Measurements from ENCODE around the gene PRKCB. TPM values are rescaled to one million over a fixed set of nuclear protein-coding genes. Genes with fewer than 3 reads are reported as not detected.

PRKCB gene
- total RNA-seq, 1 experiment from 2014 or later, result 0.89 TPM

GRCh38 chr16:23920899-23921298, 85.1 kb downstream of the PRKCB start:
- Histone ChIP-seq H2AFZ (ENCODE audit: low read depth, low read length, poor library complexity, severe bottlenecking) (no peak overlapping the region), H3K9ac (ENCODE audit: low read length) (no peak overlapping the region), H3K4me2 (ENCODE audit: low read length) (no peak overlapping the region), H3K4me1 (ENCODE audit: control insufficient read depth in 1 of 2, insufficient read depth in 2 of 2, low read length in 2 of 2) (no peaks in the 10 kb centered on the region), H3K9me3 (ENCODE audit: control insufficient read depth in 1 of 2, insufficient read depth in 1 of 2, low read depth in 1 of 2, low read length in 2 of 2) (no peaks in the 10 kb centered on the region), H3K27me3 (ENCODE audit: insufficient read depth, low read length) (peaks cover 26% of the 10 kb centered on the region), H4K20me1 (ENCODE audit: insufficient read depth) (no peaks in the 10 kb centered on the region), H3K79me2 (ENCODE audit: insufficient read depth, low read length) (no peaks in the 10 kb centered on the region), H3K9me2 (ENCODE audit: insufficient read depth) (no peaks in the 10 kb centered on the region), H3K27ac (ENCODE audit: low read depth, low read length) (no peak overlapping the region), H3K4me3 (replicated peaks in 1 of 2; ENCODE audit: low read depth in 1 of 2, low read length in 2 of 2) (no peak overlapping the region), H3K36me3 (ENCODE audit: control insufficient read depth in 1 of 2, insufficient read depth in 2 of 2, low read length in 2 of 2) (no peaks in the 10 kb centered on the region)
- CTCF ChIA-PET, result no interaction called here
- POLR2A ChIA-PET, result no interaction called here
- no peak for DNase-seq (ENCODE audit: low read depth, low spot score)
- intact Hi-C loops (cut with micrococcal nuclease), result no loop called here
- no peak for ATAC-seq
- TF ChIP-seq SRF (IDR thresholded peaks at IDR 0.05; ENCODE audit: low read depth), result no peak
- TF ChIP-seq CEBPB (IDR thresholded peaks at IDR 0.05; ENCODE audit: low read depth), result no peak
- no peak for TF ChIP-seq YY1 (IDR thresholded peaks at IDR 0.05; ENCODE audit: extremely low read depth, insufficient replicate concordance, low read depth, low read length)
- no peak for TF ChIP-seq REST (IDR thresholded peaks at IDR 0.05; ENCODE audit: low read depth)
- no peak for TF ChIP-seq MAX (IDR thresholded peaks at IDR 0.05)
- no peak for TF ChIP-seq SIN3A (IDR thresholded peaks at IDR 0.05; ENCODE audit: low read depth)
- no peak for TF ChIP-seq POLR2A (IDR thresholded peaks at IDR 0.05; ENCODE audit: borderline replicate concordance, extremely low read depth, insufficient read depth, insufficient read length)
- no TSS peak for BruUV-seq (replicated peaks)
- RAD21 ChIA-PET (ENCODE audit: low non-redundant PET in 1 of 2, low total read pairs in 2 of 2, uncharacterized antibody in 2 of 2, unreplicated experiment in 2 of 2), result no interaction called here

GRCh38 chr16:23922406-23922805, 86.6 kb downstream of the PRKCB start:
- Histone ChIP-seq H3K4me1 (ENCODE audit: control insufficient read depth in 1 of 2, insufficient read depth in 2 of 2, low read length in 2 of 2) (no peaks in the 10 kb centered on the region), H3K79me2 (ENCODE audit: insufficient read depth, low read length) (no peaks in the 10 kb centered on the region), H3K9ac (ENCODE audit: low read length) (no peak overlapping the region), H3K27me3 (ENCODE audit: insufficient read depth, low read length) (peaks cover 33% of the 10 kb centered on the region), H3K27ac (ENCODE audit: low read depth, low read length) (no peak overlapping the region), H3K4me3 (replicated peaks in 1 of 2; ENCODE audit: low read depth in 1 of 2, low read length in 2 of 2) (no peak overlapping the region), H3K36me3 (ENCODE audit: control insufficient read depth in 1 of 2, insufficient read depth in 2 of 2, low read length in 2 of 2) (no peaks in the 10 kb centered on the region), H3K9me3 (ENCODE audit: control insufficient read depth in 1 of 2, insufficient read depth in 1 of 2, low read depth in 1 of 2, low read length in 2 of 2) (no peaks in the 10 kb centered on the region), H2AFZ (ENCODE audit: low read depth, low read length, poor library complexity, severe bottlenecking) (no peak overlapping the region), H3K4me2 (ENCODE audit: low read length) (no peak overlapping the region), H3K9me2 (ENCODE audit: insufficient read depth) (no peaks in the 10 kb centered on the region), H4K20me1 (ENCODE audit: insufficient read depth) (no peaks in the 10 kb centered on the region)
- ChIA-PET POLR2A (no interaction called here), RAD21 (ENCODE audit: low non-redundant PET in 1 of 2, low total read pairs in 2 of 2, uncharacterized antibody in 2 of 2, unreplicated experiment in 2 of 2) (no interaction called here), CTCF (no interaction called here)
- intact Hi-C loops (cut with micrococcal nuclease), result no loop called here
- ATAC-seq (no peak), DNase-seq (ENCODE audit: low read depth, low spot score) (no peak)
- no TSS peak for BruUV-seq (replicated peaks)
- TF ChIP-seq CBX3 (IDR thresholded peaks at IDR 0.05; ENCODE audit: low read depth) (no peak), EZH2 (IDR thresholded peaks at IDR 0.05) (no peak), TCF7L2 (IDR thresholded peaks at IDR 0.05; ENCODE audit: borderline replicate concordance, extremely low read depth, insufficient read depth, insufficient read length) (no peak), FOSL1 (IDR thresholded peaks at IDR 0.05; ENCODE audit: low read depth) (no peak), EZH2phosphoT487 (IDR thresholded peaks at IDR 0.05; ENCODE audit: borderline replicate concordance) (no peak), REST (IDR thresholded peaks at IDR 0.05; ENCODE audit: low read depth) (no peak)

Measured in HCT116 (cell line).